Measurements from ENCODE around the gene EIF4H. TPM values are rescaled to one million over a fixed set of nuclear protein-coding genes. Genes with fewer than 3 reads are reported as not detected.
"Not testable (repeated sequence)": the region's sequence is repeated elsewhere in the genome, so short reads cannot be mapped to it uniquely, and the experiment has no call there.

EIF4H gene
- total RNA-seq, 1 experiment from 2014 or later = 453 TPM

DNA sequence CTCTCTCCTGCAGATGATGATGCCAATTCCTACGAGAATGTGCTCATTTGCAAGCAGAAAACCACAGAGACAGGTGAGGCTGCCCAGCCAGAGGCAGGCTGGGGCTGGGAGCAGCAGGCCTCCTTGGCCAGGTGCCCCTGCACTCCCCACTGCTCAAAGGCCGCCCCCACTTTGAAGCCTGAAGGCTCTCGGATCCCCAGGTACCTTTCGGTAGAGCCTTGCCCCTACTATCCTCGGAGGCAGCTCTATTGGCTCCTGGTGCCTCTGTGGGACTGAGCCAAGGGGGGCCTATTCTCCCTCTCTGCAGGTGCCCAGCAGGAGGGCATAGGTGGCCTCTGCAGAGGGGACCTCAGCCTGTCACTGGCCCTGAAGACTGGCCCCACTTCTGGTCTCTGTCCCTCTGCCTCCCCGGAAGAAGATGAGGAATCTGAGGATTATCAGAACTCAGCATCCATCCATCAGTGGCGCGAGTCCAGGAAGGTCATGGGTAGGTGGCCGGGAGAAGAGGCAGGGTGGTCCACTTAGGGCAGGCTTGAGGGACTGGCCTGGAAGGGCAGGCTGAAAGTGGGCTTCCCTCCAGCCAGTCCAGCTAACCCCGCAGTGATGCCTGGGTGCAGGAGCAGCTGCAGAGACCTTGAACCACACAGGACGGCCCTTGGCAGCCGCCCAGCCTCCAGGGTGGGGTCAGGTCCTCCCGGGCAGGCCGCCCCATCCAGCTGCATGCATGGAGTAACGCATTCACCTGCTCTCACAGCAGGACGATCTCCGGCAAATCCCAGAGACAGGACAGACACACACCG lies 49.8 kb downstream of the EIF4H start:
- no TSS peak for BruUV-seq (replicated peaks)
- CTCF ChIA-PET = no interaction called here
- no peak for DNase-seq (ENCODE audit: low spot score)
- intact Hi-C loops (cut with micrococcal nuclease; ENCODE audit: unreplicated experiment) = no loop called here
- H3K4me1 ChIP-seq (ENCODE audit: insufficient read depth, low read length, poor library complexity, severe bottlenecking) = no peaks in the 10 kb centered on the region
- H3K4me3 ChIP-seq (ENCODE audit: low read depth, low read length, poor library complexity, severe bottlenecking) = no peak overlapping the region
- H3K36me3 ChIP-seq (ENCODE audit: insufficient read depth, low read length, poor library complexity, severe bottlenecking) = peaks cover 1% of the 10 kb centered on the region
- no peaks in the 10 kb centered on the region for H3K27me3 ChIP-seq (replicated peaks; ENCODE audit: insufficient read depth, low read depth, low read length, poor library complexity)
- no peak for TF ChIP-seq EZH2 (IDR thresholded peaks at IDR 0.05; ENCODE audit: borderline replicate concordance, low read depth, low read length, poor library complexity, severe bottlenecking)
- TF ChIP-seq, protein P1, sequence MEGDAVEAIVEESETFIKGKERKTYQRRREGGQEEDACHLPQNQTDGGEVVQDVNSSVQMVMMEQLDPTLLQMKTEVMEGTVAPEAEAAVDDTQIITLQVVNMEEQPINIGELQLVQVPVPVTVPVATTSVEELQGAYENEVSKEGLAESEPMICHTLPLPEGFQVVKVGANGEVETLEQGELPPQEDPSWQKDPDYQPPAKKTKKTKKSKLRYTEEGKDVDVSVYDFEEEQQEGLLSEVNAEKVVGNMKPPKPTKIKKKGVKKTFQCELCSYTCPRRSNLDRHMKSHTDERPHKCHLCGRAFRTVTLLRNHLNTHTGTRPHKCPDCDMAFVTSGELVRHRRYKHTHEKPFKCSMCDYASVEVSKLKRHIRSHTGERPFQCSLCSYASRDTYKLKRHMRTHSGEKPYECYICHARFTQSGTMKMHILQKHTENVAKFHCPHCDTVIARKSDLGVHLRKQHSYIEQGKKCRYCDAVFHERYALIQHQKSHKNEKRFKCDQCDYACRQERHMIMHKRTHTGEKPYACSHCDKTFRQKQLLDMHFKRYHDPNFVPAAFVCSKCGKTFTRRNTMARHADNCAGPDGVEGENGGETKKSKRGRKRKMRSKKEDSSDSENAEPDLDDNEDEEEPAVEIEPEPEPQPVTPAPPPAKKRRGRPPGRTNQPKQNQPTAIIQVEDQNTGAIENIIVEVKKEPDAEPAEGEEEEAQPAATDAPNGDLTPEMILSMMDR (conservative IDR thresholded peaks at IDR 0.05; ENCODE audit: low read depth, low read length) = no peak
- H3K9me3 ChIP-seq (ENCODE audit: low read depth, low read length, poor library complexity, severe bottlenecking) = no peaks in the 10 kb centered on the region
- POLR2A ChIA-PET (ENCODE audit: low non-redundant PET) = no interaction called here
- no peak overlapping the region for H3K27ac ChIP-seq (ENCODE audit: low read depth, low read length, poor library complexity, severe bottlenecking)

DNA sequence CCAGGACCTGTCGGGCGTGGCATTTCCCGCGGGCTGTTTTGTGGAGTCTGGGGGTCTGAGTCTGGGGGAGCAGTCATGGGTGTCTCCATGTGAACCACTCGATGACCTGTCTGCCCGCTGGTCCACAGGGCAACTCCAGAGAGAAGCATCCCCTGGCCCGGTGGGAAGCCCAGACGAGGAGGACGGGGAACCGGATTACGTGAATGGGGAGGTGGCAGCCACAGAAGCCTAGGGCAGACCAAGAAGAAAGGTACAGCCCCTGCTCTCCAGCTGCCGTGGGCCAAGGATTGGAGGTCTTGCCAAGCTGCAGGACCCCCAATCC lies 50.3 kb downstream of the EIF4H start:
- CTCF ChIA-PET = no interaction called here
- Histone ChIP-seq H3K36me3 (ENCODE audit: insufficient read depth, low read length, poor library complexity, severe bottlenecking) (peaks cover 7% of the 10 kb centered on the region), H3K4me3 (ENCODE audit: low read depth, low read length, poor library complexity, severe bottlenecking) (no peak overlapping the region), H3K9me3 (ENCODE audit: low read depth, low read length, poor library complexity, severe bottlenecking) (no peaks in the 10 kb centered on the region), H3K27ac (ENCODE audit: low read depth, low read length, poor library complexity, severe bottlenecking) (no peak overlapping the region), H3K4me1 (ENCODE audit: insufficient read depth, low read length, poor library complexity, severe bottlenecking) (no peaks in the 10 kb centered on the region), H3K27me3 (replicated peaks; ENCODE audit: insufficient read depth, low read depth, low read length, poor library complexity) (no peaks in the 10 kb centered on the region)
- intact Hi-C loops (cut with micrococcal nuclease; ENCODE audit: unreplicated experiment) = no loop called here
- POLR2A ChIA-PET (ENCODE audit: low non-redundant PET) = no interaction called here
- TF ChIP-seq, protein P1 (conservative IDR thresholded peaks at IDR 0.05; ENCODE audit: low read depth, low read length) = no peak
- no peak for TF ChIP-seq EZH2 (IDR thresholded peaks at IDR 0.05; ENCODE audit: borderline replicate concordance, low read depth, low read length, poor library complexity, severe bottlenecking)
- DNase-seq (ENCODE audit: low spot score) = no peak
- BruUV-seq (replicated peaks) = no TSS peak

DNA sequence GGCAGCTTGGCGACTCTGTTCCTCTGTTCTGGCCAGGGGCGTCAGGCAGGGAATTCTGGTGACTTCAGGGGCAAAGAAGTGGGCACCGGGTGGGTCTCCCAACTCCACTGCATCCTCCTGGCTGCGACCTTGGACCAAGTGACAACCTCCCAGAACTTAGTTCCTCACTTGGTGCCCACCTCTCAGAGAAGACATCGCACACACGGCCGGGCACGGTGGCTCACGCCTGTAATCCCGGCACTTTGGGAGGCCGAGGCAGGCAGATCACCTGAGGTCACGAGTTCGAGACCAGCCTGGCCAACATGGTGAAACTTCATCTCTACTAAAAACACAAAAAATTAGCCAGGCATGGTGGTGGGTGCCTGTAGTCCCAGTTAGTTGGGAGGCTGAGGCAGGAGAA lies 50.8 kb downstream of the EIF4H start:
- DNase-seq (ENCODE audit: low spot score); CTCF ChIA-PET; H3K4me3 ChIP-seq (ENCODE audit: low read depth, low read length, poor library complexity, severe bottlenecking); H3K4me1 ChIP-seq (ENCODE audit: insufficient read depth, low read length, poor library complexity, severe bottlenecking); BruUV-seq (replicated peaks); POLR2A ChIA-PET (ENCODE audit: low non-redundant PET); H3K27ac ChIP-seq (ENCODE audit: low read depth, low read length, poor library complexity, severe bottlenecking); intact Hi-C loops (cut with micrococcal nuclease; ENCODE audit: unreplicated experiment); H3K9me3 ChIP-seq (ENCODE audit: low read depth, low read length, poor library complexity, severe bottlenecking); H3K27me3 ChIP-seq (replicated peaks; ENCODE audit: insufficient read depth, low read depth, low read length, poor library complexity): not testable (repeated sequence)
- peaks cover 10% of the 10 kb centered on the region for H3K36me3 ChIP-seq (ENCODE audit: insufficient read depth, low read length, poor library complexity, severe bottlenecking)

- BruUV-seq (replicated peaks) = no TSS peak
- H3K27me3 ChIP-seq (replicated peaks; ENCODE audit: insufficient read depth, low read depth, low read length, poor library complexity) = no peaks in the 10 kb centered on the region
- POLR2A ChIA-PET (ENCODE audit: low non-redundant PET) = no interaction called here
- no peaks in the 10 kb centered on the region for H3K9me3 ChIP-seq (ENCODE audit: low read depth, low read length, poor library complexity, severe bottlenecking)
- CTCF ChIA-PET = no interaction called here
- no peak for DNase-seq (ENCODE audit: low spot score)
- H3K4me1 ChIP-seq (ENCODE audit: insufficient read depth, low read length, poor library complexity, severe bottlenecking) = no peaks in the 10 kb centered on the region
- no peak overlapping the region for H3K27ac ChIP-seq (ENCODE audit: low read depth, low read length, poor library complexity, severe bottlenecking)
- TF ChIP-seq, protein P1 (conservative IDR thresholded peaks at IDR 0.05; ENCODE audit: low read depth, low read length) = no peak
- no peak for TF ChIP-seq EZH2 (IDR thresholded peaks at IDR 0.05; ENCODE audit: borderline replicate concordance, low read depth, low read length, poor library complexity, severe bottlenecking)
- H3K36me3 ChIP-seq (ENCODE audit: insufficient read depth, low read length, poor library complexity, severe bottlenecking) = peaks cover 13% of the 10 kb centered on the region
- no peak overlapping the region for H3K4me3 ChIP-seq (ENCODE audit: low read depth, low read length, poor library complexity, severe bottlenecking)
- intact Hi-C loops (cut with micrococcal nuclease; ENCODE audit: unreplicated experiment) = no loop called here
Observed at GRCh38 chr7:74225400-74225799, 51.2 kb downstream of the EIF4H start.

Data from A673 (cell line).